ENCODE results near the gene HECTD4. TPM values are rescaled to one million over a fixed set of nuclear protein-coding genes. Genes with fewer than 3 reads are reported as not detected.
"Not testable (repeated sequence)": the region's sequence is repeated elsewhere in the genome, so short reads cannot be mapped to it uniquely, and the experiment has no call there.

HECTD4 gene
- polyA plus RNA-seq, 1 donor from 2014 or later, result 15.8 TPM

DNA sequence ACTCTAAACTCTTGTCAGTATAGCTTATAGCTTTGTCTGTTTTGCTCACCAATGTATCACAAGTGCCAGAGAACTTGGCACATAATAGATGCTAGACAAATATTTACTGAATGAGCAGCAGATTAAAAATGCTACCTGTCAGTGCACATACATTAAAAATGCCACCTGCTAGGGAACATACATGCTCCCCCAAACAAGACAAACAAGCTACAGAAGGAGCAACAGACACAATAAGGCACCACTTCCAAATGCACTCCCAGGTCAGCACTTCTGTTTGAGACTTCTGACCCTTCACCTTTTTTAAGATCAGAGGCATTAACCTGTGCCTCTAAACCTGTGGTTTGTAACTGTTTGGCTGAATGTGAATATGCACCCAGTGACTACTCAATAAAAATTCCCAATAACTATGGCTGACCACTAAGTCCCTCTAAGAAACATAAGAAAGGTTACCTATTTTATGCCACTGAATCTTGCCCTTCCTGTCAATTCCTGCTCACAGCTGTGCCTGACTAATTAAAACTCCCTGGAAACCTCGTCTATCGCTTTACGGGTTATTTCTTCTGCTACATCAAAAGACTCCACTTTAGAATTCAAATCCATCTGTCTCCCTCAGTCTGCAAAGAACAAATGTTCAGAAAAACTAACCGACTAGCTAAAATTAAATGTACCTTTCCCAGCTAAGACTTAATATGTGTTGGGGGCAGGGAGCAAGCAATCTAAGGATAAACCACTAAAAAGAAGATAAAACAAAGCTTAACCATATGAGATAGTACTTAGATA lies 41.0 kb downstream of the HECTD4 start:
- no peak overlapping the region for H3K9ac ChIP-seq (ENCODE audit: low read length)
- no peak for TF ChIP-seq TAF1 (IDR thresholded peaks at IDR 0.05; ENCODE audit: low read depth)
- no peak for TF ChIP-seq EZH2 (IDR thresholded peaks at IDR 0.05; ENCODE audit: borderline replicate concordance, insufficient read depth, low read length, poor library complexity, severe bottlenecking)
- TF ChIP-seq, protein P1, sequence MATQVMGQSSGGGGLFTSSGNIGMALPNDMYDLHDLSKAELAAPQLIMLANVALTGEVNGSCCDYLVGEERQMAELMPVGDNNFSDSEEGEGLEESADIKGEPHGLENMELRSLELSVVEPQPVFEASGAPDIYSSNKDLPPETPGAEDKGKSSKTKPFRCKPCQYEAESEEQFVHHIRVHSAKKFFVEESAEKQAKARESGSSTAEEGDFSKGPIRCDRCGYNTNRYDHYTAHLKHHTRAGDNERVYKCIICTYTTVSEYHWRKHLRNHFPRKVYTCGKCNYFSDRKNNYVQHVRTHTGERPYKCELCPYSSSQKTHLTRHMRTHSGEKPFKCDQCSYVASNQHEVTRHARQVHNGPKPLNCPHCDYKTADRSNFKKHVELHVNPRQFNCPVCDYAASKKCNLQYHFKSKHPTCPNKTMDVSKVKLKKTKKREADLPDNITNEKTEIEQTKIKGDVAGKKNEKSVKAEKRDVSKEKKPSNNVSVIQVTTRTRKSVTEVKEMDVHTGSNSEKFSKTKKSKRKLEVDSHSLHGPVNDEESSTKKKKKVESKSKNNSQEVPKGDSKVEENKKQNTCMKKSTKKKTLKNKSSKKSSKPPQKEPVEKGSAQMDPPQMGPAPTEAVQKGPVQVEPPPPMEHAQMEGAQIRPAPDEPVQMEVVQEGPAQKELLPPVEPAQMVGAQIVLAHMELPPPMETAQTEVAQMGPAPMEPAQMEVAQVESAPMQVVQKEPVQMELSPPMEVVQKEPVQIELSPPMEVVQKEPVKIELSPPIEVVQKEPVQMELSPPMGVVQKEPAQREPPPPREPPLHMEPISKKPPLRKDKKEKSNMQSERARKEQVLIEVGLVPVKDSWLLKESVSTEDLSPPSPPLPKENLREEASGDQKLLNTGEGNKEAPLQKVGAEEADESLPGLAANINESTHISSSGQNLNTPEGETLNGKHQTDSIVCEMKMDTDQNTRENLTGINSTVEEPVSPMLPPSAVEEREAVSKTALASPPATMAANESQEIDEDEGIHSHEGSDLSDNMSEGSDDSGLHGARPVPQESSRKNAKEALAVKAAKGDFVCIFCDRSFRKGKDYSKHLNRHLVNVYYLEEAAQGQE (IDR thresholded peaks at IDR 0.05; ENCODE audit: borderline replicate concordance), result no peak
- TF ChIP-seq SMC3 (conservative IDR thresholded peaks at IDR 0.05; ENCODE audit: poor library complexity), result no peak
- TF ChIP-seq, protein P2, sequence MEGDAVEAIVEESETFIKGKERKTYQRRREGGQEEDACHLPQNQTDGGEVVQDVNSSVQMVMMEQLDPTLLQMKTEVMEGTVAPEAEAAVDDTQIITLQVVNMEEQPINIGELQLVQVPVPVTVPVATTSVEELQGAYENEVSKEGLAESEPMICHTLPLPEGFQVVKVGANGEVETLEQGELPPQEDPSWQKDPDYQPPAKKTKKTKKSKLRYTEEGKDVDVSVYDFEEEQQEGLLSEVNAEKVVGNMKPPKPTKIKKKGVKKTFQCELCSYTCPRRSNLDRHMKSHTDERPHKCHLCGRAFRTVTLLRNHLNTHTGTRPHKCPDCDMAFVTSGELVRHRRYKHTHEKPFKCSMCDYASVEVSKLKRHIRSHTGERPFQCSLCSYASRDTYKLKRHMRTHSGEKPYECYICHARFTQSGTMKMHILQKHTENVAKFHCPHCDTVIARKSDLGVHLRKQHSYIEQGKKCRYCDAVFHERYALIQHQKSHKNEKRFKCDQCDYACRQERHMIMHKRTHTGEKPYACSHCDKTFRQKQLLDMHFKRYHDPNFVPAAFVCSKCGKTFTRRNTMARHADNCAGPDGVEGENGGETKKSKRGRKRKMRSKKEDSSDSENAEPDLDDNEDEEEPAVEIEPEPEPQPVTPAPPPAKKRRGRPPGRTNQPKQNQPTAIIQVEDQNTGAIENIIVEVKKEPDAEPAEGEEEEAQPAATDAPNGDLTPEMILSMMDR (IDR thresholded peaks at IDR 0.05; ENCODE audit: poor library complexity, severe bottlenecking), result no peak
- TF ChIP-seq RAD21 (conservative IDR thresholded peaks at IDR 0.05), result no peak
- no peak for TF ChIP-seq MXI1 (conservative IDR thresholded peaks at IDR 0.05; ENCODE audit: poor library complexity, severe bottlenecking)
- no peak for TF ChIP-seq EP300 (conservative IDR thresholded peaks at IDR 0.05; ENCODE audit: poor library complexity, severe bottlenecking)
- no peak for TF ChIP-seq POLR2AphosphoS5 (IDR thresholded peaks at IDR 0.05)
- H3K9me3 ChIP-seq (ENCODE audit: low read length), result no peaks in the 10 kb centered on the region
- no peaks in the 10 kb centered on the region for H4K20me1 ChIP-seq (ENCODE audit: insufficient read depth)
- peaks cover 4% of the 10 kb centered on the region for H3K36me3 ChIP-seq (ENCODE audit: insufficient read depth, low read length)
- H3K9me2 ChIP-seq (ENCODE audit: insufficient read depth, low read length), result no peaks in the 10 kb centered on the region
- peaks cover 54% of the 10 kb centered on the region for H3K79me2 ChIP-seq (replicated peaks; ENCODE audit: insufficient read depth, low read length)
- no peak overlapping the region for H3K27ac ChIP-seq (ENCODE audit: low read length)
- no peak overlapping the region for H3K4me3 ChIP-seq (ENCODE audit: low read length)
- no peak overlapping the region for H3K4me2 ChIP-seq (ENCODE audit: low read length)
- H3F3A ChIP-seq (ENCODE audit: insufficient read depth, low read length, poor library complexity, severe bottlenecking), result no peaks in the 10 kb centered on the region
- no peaks in the 10 kb centered on the region for H3K27me3 ChIP-seq (ENCODE audit: insufficient read depth, low read depth, low read length)
- no peak overlapping the region for H2AFZ ChIP-seq (ENCODE audit: low read depth, low read length)

DNA sequence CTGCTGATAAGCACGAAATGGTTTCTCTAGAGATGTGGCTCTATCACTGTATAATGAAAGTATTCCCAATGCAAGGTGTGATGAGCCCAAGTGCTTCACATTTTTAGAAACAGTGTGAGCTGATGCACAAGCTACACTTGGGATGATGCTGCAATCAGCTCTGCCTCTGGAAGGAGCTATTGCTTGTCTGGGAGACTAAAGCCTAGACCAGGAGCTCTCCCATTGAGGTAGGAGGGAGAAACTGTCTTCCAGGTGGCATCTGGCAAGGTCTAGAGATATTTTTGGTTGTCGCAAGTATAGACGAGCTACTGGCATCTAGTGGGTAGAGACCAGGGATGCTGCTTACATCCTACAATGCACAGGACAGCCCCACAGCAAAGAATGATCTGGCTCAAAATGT lies 42.0 kb downstream of the HECTD4 start:
- Histone ChIP-seq H3K27ac (ENCODE audit: low read length) (no peak overlapping the region), H3F3A (ENCODE audit: insufficient read depth, low read length, poor library complexity, severe bottlenecking) (no peaks in the 10 kb centered on the region), H3K27me3 (ENCODE audit: insufficient read depth, low read depth, low read length) (no peaks in the 10 kb centered on the region), H3K9me3 (ENCODE audit: low read length) (no peaks in the 10 kb centered on the region), H3K4me2 (ENCODE audit: low read length) (no peak overlapping the region), H3K36me3 (ENCODE audit: insufficient read depth, low read length) (peaks cover 4% of the 10 kb centered on the region), H4K20me1 (ENCODE audit: insufficient read depth) (no peaks in the 10 kb centered on the region), H3K4me3 (ENCODE audit: low read length) (no peak overlapping the region), H3K9me2 (ENCODE audit: insufficient read depth, low read length) (no peaks in the 10 kb centered on the region), H3K79me2 (replicated peaks; ENCODE audit: insufficient read depth, low read length) (peaks cover 53% of the 10 kb centered on the region), H3K9ac (ENCODE audit: low read length) (no peak overlapping the region), H2AFZ (ENCODE audit: low read depth, low read length) (no peak overlapping the region)
- TF ChIP-seq MXI1 (conservative IDR thresholded peaks at IDR 0.05; ENCODE audit: poor library complexity, severe bottlenecking) (no peak), POLR2AphosphoS5 (IDR thresholded peaks at IDR 0.05) (no peak), RAD21 (conservative IDR thresholded peaks at IDR 0.05) (no peak), SMC3 (conservative IDR thresholded peaks at IDR 0.05; ENCODE audit: poor library complexity) (no peak), EZH2 (IDR thresholded peaks at IDR 0.05; ENCODE audit: borderline replicate concordance, insufficient read depth, low read length, poor library complexity, severe bottlenecking) (no peak), EP300 (conservative IDR thresholded peaks at IDR 0.05; ENCODE audit: poor library complexity, severe bottlenecking) (no peak), TAF1 (IDR thresholded peaks at IDR 0.05; ENCODE audit: low read depth) (no peak)
- TF ChIP-seq, protein P1 (IDR thresholded peaks at IDR 0.05; ENCODE audit: borderline replicate concordance), result no peak
- TF ChIP-seq, protein P2 (IDR thresholded peaks at IDR 0.05; ENCODE audit: poor library complexity, severe bottlenecking), result no peak

DNA sequence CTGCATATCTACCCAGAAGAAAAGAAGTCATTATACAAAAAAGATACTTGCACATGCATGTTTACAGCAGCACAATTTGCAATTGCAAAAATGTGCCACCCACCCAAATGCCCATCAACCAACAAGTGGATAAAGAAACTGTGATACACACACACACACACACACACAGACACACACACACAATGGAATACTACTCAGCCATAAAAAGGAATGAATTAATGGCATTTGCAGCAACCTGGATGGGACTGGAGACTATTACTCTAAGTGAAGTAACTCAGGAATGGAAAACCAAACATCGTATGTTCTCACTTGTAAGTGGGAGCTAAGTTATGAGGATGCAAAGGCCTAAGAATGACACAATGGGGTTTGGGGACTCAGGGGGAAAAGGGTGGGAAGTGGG lies 47.2 kb downstream of the HECTD4 start:
- not testable (repeated sequence) for H3K27ac ChIP-seq (ENCODE audit: low read length); H3K36me3 ChIP-seq (ENCODE audit: insufficient read depth, low read length); H4K20me1 ChIP-seq (ENCODE audit: insufficient read depth); H3K4me2 ChIP-seq (ENCODE audit: low read length); H2AFZ ChIP-seq (ENCODE audit: low read depth, low read length); H3K9me2 ChIP-seq (ENCODE audit: insufficient read depth, low read length); H3K9me3 ChIP-seq (ENCODE audit: low read length); H3K27me3 ChIP-seq (ENCODE audit: insufficient read depth, low read depth, low read length); H3F3A ChIP-seq (ENCODE audit: insufficient read depth, low read length, poor library complexity, severe bottlenecking); H3K9ac ChIP-seq (ENCODE audit: low read length); H3K4me3 ChIP-seq (ENCODE audit: low read length)
- H3K79me2 ChIP-seq (replicated peaks; ENCODE audit: insufficient read depth, low read length), result peaks cover 33% of the 10 kb centered on the region

Data from neural cell (in vitro differentiated cells).